Measurements from ENCODE around the gene SMC5.
"Not testable (repeated sequence)": the region's sequence is repeated elsewhere in the genome, so short reads cannot be mapped to it uniquely, and the experiment has no call there.

Gene SMC5

DNA sequence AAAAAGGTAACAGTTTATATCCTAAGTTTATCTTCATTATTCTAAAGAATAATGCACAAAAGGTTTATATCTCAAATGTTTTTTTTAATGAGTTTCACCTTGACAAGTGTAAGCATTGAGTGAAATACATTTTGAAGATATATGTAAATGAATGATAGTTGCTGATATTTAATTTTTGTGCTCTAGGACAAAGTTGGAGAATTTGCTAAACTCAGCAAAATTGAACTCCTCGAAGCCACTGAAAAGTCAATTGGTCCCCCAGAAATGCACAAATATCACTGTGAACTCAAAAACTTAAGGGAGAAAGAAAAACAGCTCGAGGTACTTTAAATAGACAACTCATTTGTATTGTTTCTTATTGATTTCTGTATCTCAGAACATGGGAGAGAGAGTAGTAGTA, 19.5 kb downstream of the SMC5 start:
- DNase-seq = no peak

DNA sequence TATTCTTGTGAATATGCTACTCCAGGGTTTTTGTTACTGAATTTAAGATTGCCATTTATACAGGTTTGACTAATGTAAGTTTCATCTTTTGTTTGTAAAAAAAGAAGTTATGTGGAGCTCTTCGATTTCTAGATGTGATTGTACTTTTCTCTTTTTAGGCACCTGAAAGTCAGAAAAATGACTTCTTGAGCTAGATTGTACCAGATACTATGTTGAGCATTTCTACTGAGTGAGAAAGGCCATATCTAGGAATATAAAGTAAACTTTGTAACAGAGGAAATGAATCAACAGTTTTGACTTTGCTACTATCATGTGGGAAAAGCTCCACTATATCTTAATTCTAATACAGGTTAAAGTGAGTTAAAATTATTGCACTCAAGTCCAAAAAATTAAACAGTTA, 25.1 kb downstream of the SMC5 start:
- no peak for DNase-seq

DNA sequence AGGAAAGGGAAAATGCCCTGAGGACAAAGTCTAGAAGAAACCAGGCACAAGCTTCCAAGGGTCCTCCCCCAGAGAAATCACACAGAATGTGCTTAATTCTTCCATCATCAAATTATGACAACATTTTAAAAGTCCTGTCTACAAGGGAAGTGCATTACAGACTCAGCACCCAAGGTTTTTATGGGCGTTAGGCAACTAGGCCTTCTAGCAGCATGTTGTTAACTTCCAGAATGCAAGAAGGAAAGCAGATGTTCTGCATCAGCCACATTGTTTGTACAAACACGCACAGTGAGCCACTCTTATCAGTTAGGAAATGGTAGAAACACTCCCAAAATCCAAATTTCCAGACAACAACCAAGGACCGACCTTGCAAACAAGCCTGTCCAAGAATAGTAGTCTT, 26.5 kb downstream of the SMC5 start:
- no peak for DNase-seq

DNA sequence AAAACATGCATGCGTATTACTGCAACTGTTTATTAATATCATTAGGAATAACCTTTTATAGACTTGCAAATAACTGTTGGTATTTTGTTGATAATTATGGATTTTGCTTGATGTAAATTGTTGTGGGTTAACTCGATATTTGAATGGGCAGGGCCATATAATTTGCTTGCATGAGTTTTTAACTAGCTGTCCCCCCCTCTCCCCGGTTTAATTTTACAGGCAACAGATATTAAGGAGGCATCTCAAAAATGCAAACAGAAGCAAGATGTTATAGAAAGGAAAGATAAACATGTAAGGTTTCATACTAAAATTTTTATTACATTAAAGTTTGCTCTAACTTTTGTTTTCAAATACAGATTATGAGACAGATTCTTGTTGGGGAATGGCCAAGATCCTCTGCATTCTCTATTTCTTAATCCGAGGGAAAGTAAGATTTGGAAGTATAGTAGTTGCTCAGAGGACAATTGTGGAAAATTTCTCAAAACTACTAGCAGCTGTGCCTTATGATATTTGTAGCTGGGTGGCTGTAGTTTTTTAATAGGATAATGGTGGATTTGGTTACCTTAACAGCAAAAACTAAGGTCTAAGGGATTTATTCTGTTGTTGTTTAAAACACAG, 27.3 kb downstream of the SMC5 start:
- DNase-seq = no peak

DNA sequence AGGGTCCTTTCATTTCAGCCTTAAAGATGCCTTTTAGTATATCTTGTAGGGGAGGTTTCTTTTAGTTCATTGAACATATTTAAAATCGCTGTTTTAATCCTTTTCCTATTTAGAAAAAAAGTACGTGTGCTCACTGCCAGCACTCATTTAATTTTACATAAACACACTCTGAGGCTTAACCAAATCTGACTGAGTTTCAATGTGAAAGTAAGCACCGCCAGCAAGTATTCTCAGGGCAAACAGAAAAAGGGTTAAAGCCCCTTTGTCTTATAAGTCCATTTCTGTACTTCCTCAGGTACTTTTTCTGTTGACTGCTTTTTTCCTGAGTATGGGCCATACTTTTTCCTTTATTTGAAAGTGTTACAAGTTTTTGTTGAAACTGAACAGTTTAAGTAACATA, 31.8 kb downstream of the SMC5 start:
- no peak for DNase-seq

DNA sequence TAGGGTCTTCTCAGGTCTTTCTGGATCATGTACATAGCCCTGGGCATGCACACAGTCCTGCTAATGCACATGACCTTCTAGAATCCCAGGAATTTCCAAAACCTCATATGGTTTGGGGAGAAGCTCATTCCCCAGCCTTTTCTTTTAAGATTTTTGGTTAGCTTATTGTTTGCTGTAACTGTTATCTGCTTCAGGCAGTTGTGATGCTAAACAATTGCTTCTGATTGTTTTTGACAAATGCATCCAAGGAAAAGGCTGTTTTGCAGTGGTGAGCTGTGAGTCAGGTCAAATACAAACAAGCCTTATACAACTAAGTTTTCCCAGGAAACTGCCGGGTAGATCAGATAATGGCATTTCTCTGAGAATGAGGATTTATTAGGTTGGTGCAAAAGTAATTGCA, 32.7 kb downstream of the SMC5 start:
- no peak for DNase-seq

GRCh38 chr9:70292253-70292652, 33.5 kb downstream of the SMC5 start:
- DNase-seq = no peak

DNA sequence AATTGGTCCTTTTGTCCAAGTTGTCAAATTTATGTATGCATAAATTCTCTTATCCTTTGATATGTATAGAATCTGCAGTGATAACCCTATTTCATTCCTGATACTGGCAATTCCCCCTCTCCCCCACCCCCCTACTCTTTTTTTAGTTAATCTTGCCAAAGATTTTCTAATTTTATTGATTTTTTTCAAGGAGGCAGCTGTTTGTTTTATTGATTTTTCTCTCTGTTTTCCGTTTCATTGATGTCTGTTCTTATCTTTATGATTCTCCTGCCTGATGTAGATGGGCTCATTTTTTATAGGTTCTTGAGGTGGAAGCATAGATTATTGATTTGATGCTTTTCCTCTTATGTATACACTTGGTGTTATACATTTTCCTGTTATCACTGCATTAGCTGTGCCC, 34.4 kb downstream of the SMC5 start:
- DNase-seq = no peak

DNA sequence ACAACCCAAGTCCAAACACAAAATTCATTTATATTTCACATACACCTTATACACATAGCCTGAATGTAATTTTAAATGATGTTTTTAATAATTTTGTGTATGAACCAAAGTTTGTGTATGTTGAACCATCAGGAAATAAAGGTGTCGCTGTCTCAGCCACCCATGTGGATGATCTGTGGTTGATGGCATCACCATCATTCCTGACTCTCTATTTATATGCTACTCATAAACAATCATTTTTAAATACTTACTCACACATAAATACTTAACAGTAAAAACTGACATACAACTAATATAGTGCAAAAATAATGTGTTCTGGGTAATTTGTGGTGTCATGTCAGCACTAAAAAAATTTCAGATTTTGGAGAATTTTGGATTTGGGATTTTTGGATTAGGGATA, 38.4 kb downstream of the SMC5 start:
- no peak for DNase-seq

- no peak for DNase-seq
Measured at GRCh38 chr9:70298245-70298771, 39.5 kb downstream of the SMC5 start.

GRCh38 chr9:70303268-70303667, 44.5 kb downstream of the SMC5 start:
- DNase-seq = no peak

DNA sequence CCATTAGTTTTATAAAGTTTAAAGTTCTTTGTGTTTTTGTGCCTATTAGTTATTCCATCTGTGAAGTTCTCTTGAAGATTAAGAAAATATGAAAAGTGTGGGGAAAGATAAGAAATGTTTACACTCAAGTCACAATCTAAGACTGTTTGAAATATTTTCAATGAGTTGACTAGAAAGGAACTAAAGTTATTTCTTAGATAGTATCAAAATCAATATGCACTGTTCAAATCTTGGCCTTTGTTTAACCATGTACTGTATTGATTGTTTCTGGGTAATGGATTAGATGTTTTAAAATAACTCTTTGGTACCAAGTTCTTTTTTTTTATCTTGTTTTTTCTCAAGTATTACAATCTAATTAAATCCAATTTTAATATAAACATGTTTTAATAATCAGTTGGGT, 46.0 kb downstream of the SMC5 start:
- DNase-seq = no peak

GRCh38 chr9:70315389-70315788, 56.6 kb downstream of the SMC5 start:
- DNase-seq = no peak

GRCh38 chr9:70318002-70318401, 59.2 kb downstream of the SMC5 start:
- no peak for DNase-seq

GRCh38 chr9:70322096-70322495, 63.3 kb downstream of the SMC5 start:
- DNase-seq = no peak

DNA sequence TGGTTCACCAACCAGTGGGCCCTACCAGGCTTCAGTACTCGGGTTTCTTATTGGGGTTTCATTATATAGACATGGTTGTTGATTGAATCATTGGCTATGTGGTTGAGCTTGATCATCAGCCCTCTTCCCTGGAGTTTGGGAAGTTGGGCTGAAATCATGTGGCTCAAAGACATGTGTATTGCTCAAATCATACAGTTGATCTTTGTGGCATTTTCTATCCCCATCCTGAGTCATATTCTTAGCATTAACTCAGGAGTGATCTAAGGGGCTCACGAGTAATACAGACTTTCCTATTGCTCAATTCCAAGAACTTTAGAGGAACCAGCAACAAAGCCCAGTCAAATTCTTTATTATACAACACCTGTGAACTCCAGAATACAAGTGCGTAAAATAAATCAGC, 66.2 kb downstream of the SMC5 start:
- no peak for DNase-seq

DNA sequence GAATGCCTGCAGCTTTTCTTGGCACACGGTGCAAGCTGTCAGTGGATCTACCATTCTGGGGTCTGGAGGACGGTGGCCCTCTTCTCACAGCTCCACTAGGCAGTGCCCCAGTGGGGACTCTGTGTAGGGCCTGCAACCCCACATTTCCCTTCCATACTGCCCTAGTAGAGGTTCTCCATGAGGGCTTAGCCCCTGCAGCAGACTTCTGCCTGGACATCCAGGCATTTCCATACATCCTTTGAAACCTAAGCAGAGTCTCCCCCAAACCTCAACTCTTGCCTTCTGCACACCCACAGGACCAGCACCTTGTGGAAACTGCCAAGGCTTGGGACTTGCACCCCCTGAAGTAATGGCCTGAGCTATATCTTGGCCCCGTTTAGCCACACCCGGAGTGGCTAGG, 69.8 kb downstream of the SMC5 start:
- DNase-seq = not testable (repeated sequence)

DNA sequence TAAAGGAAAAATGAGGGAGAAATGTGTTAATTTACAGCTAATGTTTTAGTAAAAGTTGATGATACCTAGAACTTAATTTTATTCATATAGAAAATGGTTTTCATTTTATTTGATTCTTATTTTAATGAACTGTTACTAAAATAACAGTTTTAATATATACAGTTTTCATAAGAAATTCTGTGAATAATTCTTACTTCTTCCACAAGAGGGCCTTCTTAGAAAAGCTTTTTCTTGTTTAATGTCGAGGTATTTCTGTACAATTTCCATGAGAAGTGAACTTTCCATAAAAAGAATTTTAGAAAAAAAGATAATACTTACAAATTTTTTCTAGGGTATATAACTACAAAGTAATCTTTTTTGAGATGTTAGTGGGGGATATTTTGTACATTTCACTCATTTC, 81.8 kb downstream of the SMC5 start:
- no peak for DNase-seq

GRCh38 chr9:70347046-70347445, 88.3 kb downstream of the SMC5 start:
- DNase-seq = no peak

DNA sequence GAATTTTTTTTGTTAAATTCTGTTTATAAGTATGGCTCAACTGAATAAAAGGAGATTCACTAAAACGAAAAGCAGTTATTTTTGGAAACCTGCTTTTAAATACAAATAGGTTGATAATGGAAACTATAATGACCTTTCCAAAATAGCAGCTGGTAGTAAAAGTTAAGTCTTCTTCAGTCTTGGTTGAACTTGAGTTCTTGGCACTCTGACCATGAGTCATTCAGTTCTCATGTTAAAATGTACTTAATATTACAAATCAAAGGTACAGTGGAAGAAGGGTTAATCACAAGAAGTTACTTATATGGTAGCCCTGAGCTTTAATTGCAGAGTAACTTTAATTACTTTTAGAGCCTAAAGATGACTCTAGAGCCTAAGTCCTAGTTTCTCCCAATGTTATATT, 93.6 kb downstream of the SMC5 start:
- no peak for DNase-seq

DNA sequence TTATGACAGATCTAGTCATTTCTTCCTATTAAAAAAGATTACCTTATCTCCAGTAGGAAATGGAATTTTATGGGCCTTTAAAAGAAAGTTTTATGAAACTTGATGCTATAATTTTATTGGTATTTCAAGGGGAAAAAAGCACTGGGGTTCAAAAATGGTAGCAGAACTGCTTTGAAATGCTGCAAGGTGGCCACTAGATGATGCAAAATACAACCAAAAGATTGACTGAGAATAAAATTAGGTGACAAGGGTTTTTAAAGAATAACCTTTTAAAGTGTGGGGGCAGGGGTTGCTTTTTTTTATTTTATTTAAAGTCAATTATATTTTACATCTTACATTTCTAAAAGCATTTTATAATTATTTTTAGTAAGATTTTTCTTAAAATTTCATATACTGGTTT, 94.0 kb downstream of the SMC5 start:
- DNase-seq = no peak

GRCh38 chr9:70355801-70356200, 97.0 kb downstream of the SMC5 start:
- DNase-seq = no peak

GRCh38 chr9:70362952-70363351, 104.2 kb downstream of the SMC5 start:
- no peak for DNase-seq

DNA sequence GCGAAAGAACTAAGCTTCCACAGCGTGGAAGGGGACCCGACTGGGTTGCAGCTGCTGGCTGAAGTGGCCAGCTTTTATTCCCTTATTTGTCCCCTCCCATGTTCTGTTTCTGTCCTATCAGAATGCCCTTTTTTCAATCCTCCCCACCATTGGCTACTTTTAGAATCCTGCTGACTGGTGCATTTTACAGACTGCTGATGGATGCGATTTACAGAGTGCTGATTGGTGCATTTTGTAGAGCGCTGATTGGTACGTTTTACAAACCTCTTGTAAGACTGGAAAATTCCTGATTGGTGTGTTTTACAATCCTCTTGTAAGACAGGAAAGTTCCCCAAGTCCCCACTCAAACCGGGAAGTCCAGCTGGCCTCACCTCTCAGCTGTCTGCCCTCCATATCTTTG, 105.0 kb downstream of the SMC5 start:
- no peak for DNase-seq

GRCh38 chr9:70367305-70367930, 108.6 kb downstream of the SMC5 start:
- DNase-seq = no peak
